Spleen (tissue), 11 donors: Measurements from ENCODE around the gene IPCEF1. TPM values are rescaled to one million over a fixed set of nuclear protein-coding genes. Genes with fewer than 3 reads are reported as not detected.
"Not testable (repeated sequence)": the region's sequence is repeated elsewhere in the genome, so short reads cannot be mapped to it uniquely, and the experiment has no call there.

ENCODE experiments used
- DNase-seq: peaks from one replicate; pipeline ENCODE4 v3.0.0-alpha.2; 2020
- H3K27ac ChIP-seq, 8 donors: fragments of 200-600 bp; sonication (generic) in 7 of 8; 1 replicate in 4 of 8; 2 replicates in 4 of 8; pipeline versions ENCODE4 v1.5.0 to v1.8.0; 2016 to 2021; ENCODE audit warnings: inconsistent platforms in 4 of 8, mild to moderate bottlenecking in 4 of 8, moderate library complexity in 1 of 8
- H3K27me3 ChIP-seq, 7 donors: fragments of 200-600 bp; sonication (generic) in 6 of 7; replicated peaks in 1 of 7; 1 replicate in 4 of 7; 2 replicates in 3 of 7; pipeline versions ENCODE4 v1.5.0 to v1.8.0; 2016 to 2021; ENCODE audit warnings: inconsistent platforms in 3 of 7, mild to moderate bottlenecking in 1 of 7
- H3K36me3 ChIP-seq, 6 donors: fragments of 200-600 bp; sonication (generic) in 5 of 6; 1 replicate in 4 of 6; 2 replicates in 2 of 6; pipeline versions ENCODE4 v1.5.0 to v1.8.0; 2016 to 2021; ENCODE audit warnings: inconsistent platforms in 2 of 6
- H3K4me1 ChIP-seq, 6 donors: fragments of 200-600 bp; sonication (generic) in 5 of 6; 1 replicate in 3 of 6; 2 replicates in 3 of 6; pipeline versions ENCODE4 v1.5.0 to v1.8.0; 2016 to 2021; ENCODE audit warnings: inconsistent platforms in 3 of 6
- H3K4me3 ChIP-seq, 8 donors: fragments of 200-600 bp; sonication (generic) in 7 of 8; 1 replicate in 4 of 8; 2 replicates in 4 of 8; pipeline versions ENCODE4 v1.5.0 to v1.8.0; 2016 to 2021; ENCODE audit warnings: inconsistent platforms in 4 of 8, mild to moderate bottlenecking in 4 of 8, moderate library complexity in 2 of 8
- H3K9me3 ChIP-seq, 8 donors: fragments of 200-600 bp; sonication (generic) in 7 of 8; 1 replicate in 4 of 8; 2 replicates in 4 of 8; pipeline versions ENCODE4 v1.5.0 to v1.8.0; 2016 to 2021; ENCODE audit warnings: inconsistent platforms in 4 of 8
- POLR2A ChIP-seq, 3 donors: fragments of 450-650 bp; IDR thresholded peaks; one replicate each; pipeline ENCODE4 v1.5.1; 2017; ENCODE audit warnings: antibody characterized with exemption in 3 of 3, mild to moderate bottlenecking in 1 of 3
- POLR2AphosphoS5 ChIP-seq, 3 donors: sonication (generic); formaldehyde crosslinking; IDR thresholded peaks; one replicate each; pipeline ENCODE4 v1.5.1; 2017; ENCODE audit warnings: antibody characterized with exemption in 3 of 3
- WGBS, 5 donors: extraction: QIAGEN DNeasy Blood & Tissue Kit in 3 of 5; methylation state at CpG; one replicate each; pipeline versions ENCODE4 v1.1.5 to v1.1.7; 2013 to 2018; 5-methylcytosine and 5-hydroxymethylcytosine counted together
- intact Hi-C: fragments of 100-400 bp; cut with DNase I; formaldehyde crosslinking; loops from one replicate; pipeline ENCODE4 v1.15.0; 2023; ENCODE audit warnings: low total_unique reads
- polyA plus RNA-seq, 3 donors: library from polyadenylated mRNA; stranded (reverse); fragments of 200-250 nt; gene quantifications; one replicate each; pipeline ENCODE4 v1.2.1, GENCODE V29; 2013
- total RNA-seq, 7 donors: library from RNA; depleted of rRNA in 3 of 7; stranded (reverse); fragments of >200 nt in 3 of 7; fragmentation: NEBNext Ultra II Directional in 4 of 7; extraction: Animal tissue kit (Norgen Biotek cat#: 25700) in 4 of 7; gene quantifications; one replicate each; pipeline versions ENCODE4 v1.1.0 to v1.2.1, GENCODE V29; 2016 to 2021
- TF ChIP-seq, protein P1 (sequence below), 11 experiments: fragments of 200-600 bp in 7 of 11; fragments of 450-650 bp in 4 of 11; sonication (generic) in 4 of 11; IDR thresholded peaks in 8 of 11; conservative IDR thresholded peaks in 3 of 11; 1 replicate in 7 of 11; 2 replicates in 4 of 11; pipeline versions ENCODE4 v1.4.0 to v1.8.0; 2016 to 2021; ENCODE audit warnings: antibody characterized with exemption in 11 of 11, inconsistent platforms in 4 of 11, mild to moderate bottlenecking in 1 of 11
- donor health status: healthy with polysubstance abuse.
- donor health status: DM: no; HTN: no; CAD: no; lungs with moderate emphysema.
- donor health status: DM: no; HTN: no; CAD: no.
- donor health status: Bipolar disorder and iron deficiency.
- donor health status: healthy.
- donor health status: DM: no; HTN: no; CAD: no.
- donor health status: DM: yes; HTN: yes; CAD: no.

The IPCEF1 gene
- total and polyA plus RNA-seq, 10 donors: 1.4 to 32.2 (median 26.2) TPM

- Histone ChIP-seq H3K9me3 (no peaks in the 10 kb centered on the region), H3K4me3 (no peak overlapping the region), H3K27ac (no peak overlapping the region), H3K27me3 (no peaks in the 10 kb centered on the region), H3K36me3 (peaks cover 0 to 9% (median 0%) of the 10 kb centered on the region in 6 donors), H3K4me1 (peaks cover 0 to 95% (median 23%) of the 10 kb centered on the region in 6 donors)
- intact Hi-C loops: no loop called here
- TF ChIP-seq POLR2AphosphoS5 (IDR thresholded peaks at IDR 0.05) (no peak), POLR2A (IDR thresholded peaks at IDR 0.05) (no peak)
- TF ChIP-seq, protein P1, sequence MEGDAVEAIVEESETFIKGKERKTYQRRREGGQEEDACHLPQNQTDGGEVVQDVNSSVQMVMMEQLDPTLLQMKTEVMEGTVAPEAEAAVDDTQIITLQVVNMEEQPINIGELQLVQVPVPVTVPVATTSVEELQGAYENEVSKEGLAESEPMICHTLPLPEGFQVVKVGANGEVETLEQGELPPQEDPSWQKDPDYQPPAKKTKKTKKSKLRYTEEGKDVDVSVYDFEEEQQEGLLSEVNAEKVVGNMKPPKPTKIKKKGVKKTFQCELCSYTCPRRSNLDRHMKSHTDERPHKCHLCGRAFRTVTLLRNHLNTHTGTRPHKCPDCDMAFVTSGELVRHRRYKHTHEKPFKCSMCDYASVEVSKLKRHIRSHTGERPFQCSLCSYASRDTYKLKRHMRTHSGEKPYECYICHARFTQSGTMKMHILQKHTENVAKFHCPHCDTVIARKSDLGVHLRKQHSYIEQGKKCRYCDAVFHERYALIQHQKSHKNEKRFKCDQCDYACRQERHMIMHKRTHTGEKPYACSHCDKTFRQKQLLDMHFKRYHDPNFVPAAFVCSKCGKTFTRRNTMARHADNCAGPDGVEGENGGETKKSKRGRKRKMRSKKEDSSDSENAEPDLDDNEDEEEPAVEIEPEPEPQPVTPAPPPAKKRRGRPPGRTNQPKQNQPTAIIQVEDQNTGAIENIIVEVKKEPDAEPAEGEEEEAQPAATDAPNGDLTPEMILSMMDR (IDR thresholded peaks at IDR 0.05 in 8 of 11, conservative IDR thresholded peaks at IDR 0.05 in 3 of 11): no peak
- WGBS, 5 donors: 91 to 93% (median 92%) methylated on average over 8 of the region's 8 CpGs
- DNase-seq: no peak
Observed at GRCh38 chr6:154241581-154241980, 115.0 kb downstream of the IPCEF1 start.

- intact Hi-C loops, H3K27me3 ChIP-seq, H3K9me3 ChIP-seq, H3K27ac ChIP-seq, DNase-seq, H3K36me3 ChIP-seq, H3K4me3 ChIP-seq: not testable (repeated sequence)
- WGBS, 5 donors: 74 to 94% (median 88%) methylated on average over 11 of the region's 11 CpGs
- peaks cover 0 to 95% (median 22%) of the 10 kb centered on the region in 6 donors for H3K4me1 ChIP-seq
Observed at GRCh38 chr6:154241061-154241460, 115.5 kb downstream of the IPCEF1 start.

GRCh38 chr6:154239392-154239791 lies 117.2 kb downstream of the IPCEF1 start:
- no peak for DNase-seq
- Histone ChIP-seq H3K4me1 (peaks cover 0 to 94% (median 22%) of the 10 kb centered on the region in 6 donors), H3K36me3 (peaks cover 0 to 9% (median 0%) of the 10 kb centered on the region in 6 donors), H3K27ac (no peak overlapping the region), H3K4me3 (peak overlapping the region in 1 of 8 donors; percentile 17), H3K9me3 (no peaks in the 10 kb centered on the region), H3K27me3 (no peaks in the 10 kb centered on the region)
- WGBS, 5 donors: 77 to 95% (median 89%) methylated on average over 7 of the region's 7 CpGs
- intact Hi-C loops: no loop called here
- no peak for TF ChIP-seq POLR2AphosphoS5 (IDR thresholded peaks at IDR 0.05)
- TF ChIP-seq, protein P1 (IDR thresholded peaks at IDR 0.05 in 8 of 11, conservative IDR thresholded peaks at IDR 0.05 in 3 of 11): no peak

DNA sequence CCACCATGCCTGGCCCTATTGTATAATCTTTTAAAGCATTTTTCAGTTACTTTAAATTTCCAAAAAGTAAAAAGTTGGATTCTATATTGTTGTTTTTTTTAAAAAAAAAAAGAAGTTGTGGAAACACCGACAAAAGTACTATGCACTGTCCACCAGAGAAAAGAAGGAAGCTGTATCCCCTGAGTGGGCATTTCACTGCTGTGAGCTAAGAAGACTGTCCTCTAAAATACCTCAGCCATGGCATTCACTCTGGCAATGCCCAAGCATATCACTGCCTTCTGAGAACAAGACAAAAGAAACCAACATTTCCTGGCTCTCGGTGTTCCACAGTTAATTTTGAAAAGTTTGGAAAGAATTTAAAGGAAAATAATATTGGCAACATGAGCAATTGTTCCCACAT lies 117.8 kb downstream of the IPCEF1 start:
- peaks cover 0 to 94% (median 26%) of the 10 kb centered on the region in 6 donors for H3K4me1 ChIP-seq
- no peaks in the 10 kb centered on the region for H3K9me3 ChIP-seq
- no peak overlapping the region for H3K4me3 ChIP-seq
- peaks cover 0 to 9% (median 0%) of the 10 kb centered on the region in 6 donors for H3K36me3 ChIP-seq
- no peak for TF ChIP-seq POLR2AphosphoS5 (IDR thresholded peaks at IDR 0.05)
- intact Hi-C loops: no loop called here
- WGBS, 5 donors: 76 to 85% (median 81%) methylated on average over 2 of the region's 2 CpGs
- no peaks in the 10 kb centered on the region for H3K27me3 ChIP-seq
- H3K27ac ChIP-seq: no peak overlapping the region
- DNase-seq: no peak

DNA sequence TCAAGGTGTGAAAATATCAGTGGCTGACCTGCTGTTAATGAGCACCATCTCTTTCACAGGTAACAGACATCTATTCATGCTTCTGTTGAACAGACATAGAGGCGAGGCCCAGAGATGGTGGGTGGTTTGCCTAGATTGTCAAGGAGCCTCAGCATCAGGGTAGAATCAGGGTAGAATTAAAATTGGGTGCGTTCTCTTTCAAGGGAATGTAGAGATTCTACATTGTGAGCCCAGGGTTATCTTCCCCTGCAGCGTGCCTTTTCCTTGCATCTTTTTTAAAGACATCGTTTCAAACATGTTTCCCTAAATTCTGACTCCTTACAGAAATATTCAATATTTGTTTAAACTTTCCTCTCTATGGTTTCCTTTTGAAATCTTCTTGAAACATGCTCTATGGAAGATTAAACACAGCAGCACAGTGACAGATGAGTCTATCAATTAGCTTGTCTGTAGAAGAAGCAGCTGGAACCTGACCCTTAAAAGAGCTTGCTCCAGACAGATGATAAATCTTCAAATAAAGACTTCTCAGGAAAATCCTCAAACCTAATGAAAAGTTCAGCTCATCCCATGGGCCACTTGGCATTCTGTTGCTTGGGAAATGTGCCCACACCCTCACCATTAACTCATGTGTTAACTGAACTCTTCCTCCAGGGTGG lies 119.8 kb downstream of the IPCEF1 start:
- no peak overlapping the region for H3K4me3 ChIP-seq
- WGBS, 5 donors: 71 to 88% (median 85%) methylated on average over 4 of the region's 4 CpGs
- H3K4me1 ChIP-seq: peaks cover 0 to 94% (median 35%) of the 10 kb centered on the region in 6 donors
- intact Hi-C loops: no loop called here
- H3K9me3 ChIP-seq: no peaks in the 10 kb centered on the region
- no peaks in the 10 kb centered on the region for H3K27me3 ChIP-seq
- no peak overlapping the region for H3K27ac ChIP-seq
- peaks cover 0 to 7% (median 0%) of the 10 kb centered on the region in 6 donors for H3K36me3 ChIP-seq
- no peak for DNase-seq
- TF ChIP-seq POLR2AphosphoS5 (IDR thresholded peaks at IDR 0.05) (no peak), POLR2A (IDR thresholded peaks at IDR 0.05) (no peak)
- TF ChIP-seq, protein P1 (IDR thresholded peaks at IDR 0.05 in 8 of 11, conservative IDR thresholded peaks at IDR 0.05 in 3 of 11): no peak
